Trophoblast cell (in vitro differentiated cells and primary cell): ENCODE results near the gene CHCHD6.

ENCODE experiments used
- DNase-seq, 2 donors: peaks; one replicate each; pipeline ENCODE4 v3.0.0-alpha.2; 2016
- H2AFZ ChIP-seq: 2 replicates; pipeline ENCODE4 v1.6.1; 2013; ENCODE audit warnings: low read length, moderate library complexity, mild to moderate bottlenecking; ENCODE audit not compliant: insufficient read depth, poor library complexity
- H2AK5ac ChIP-seq: 2 replicates; pipeline ENCODE4 v1.6.1; 2013; ENCODE audit warnings: mild to moderate bottlenecking, low read length
- H2BK120ac ChIP-seq: 2 replicates; pipeline ENCODE4 v1.6.1; 2013; ENCODE audit warnings: low read length, mild to moderate bottlenecking, moderate library complexity; ENCODE audit not compliant: insufficient read depth, poor library complexity
- H2BK12ac ChIP-seq: 2 replicates; pipeline ENCODE4 v1.6.1; 2013; ENCODE audit warnings: mild to moderate bottlenecking, low read length, moderate library complexity
- H2BK5ac ChIP-seq: 2 replicates; pipeline ENCODE4 v1.6.1; 2013; ENCODE audit warnings: low read length, low read depth, moderate library complexity, mild to moderate bottlenecking; ENCODE audit not compliant: poor library complexity
- H3K14ac ChIP-seq: 2 replicates; pipeline ENCODE4 v1.6.1; 2013; ENCODE audit warnings: mild to moderate bottlenecking, low read length
- H3K18ac ChIP-seq: 2 replicates; pipeline ENCODE4 v1.6.1; 2013; ENCODE audit warnings: mild to moderate bottlenecking, low read length
- H3K23ac ChIP-seq: 2 replicates; pipeline ENCODE4 v1.6.1; 2013; ENCODE audit warnings: low read length
- H3K27ac ChIP-seq: 2 replicates; pipeline ENCODE4 v1.5.1; 2013; ENCODE audit warnings: low read depth, mild to moderate bottlenecking, inconsistent platforms, low read length, moderate library complexity
- H3K27me3 ChIP-seq: 2 replicates; pipeline ENCODE4 v1.6.1; 2013; ENCODE audit warnings: inconsistent platforms, mild to moderate bottlenecking, low read length, moderate library complexity; ENCODE audit not compliant: insufficient read depth
- H3K36me3 ChIP-seq, 2 experiments: 1 replicate in 1 of 2; 2 replicates in 1 of 2; pipeline ENCODE4 v1.6.1; 2013; ENCODE audit warnings: low read length in 2 of 2, mild to moderate bottlenecking in 2 of 2, moderate library complexity in 1 of 2; ENCODE audit not compliant: insufficient read depth in 2 of 2, control insufficient read depth in 1 of 2
- H3K4ac ChIP-seq: 2 replicates; pipeline ENCODE4 v1.6.1; 2013; ENCODE audit warnings: low read depth, mild to moderate bottlenecking, low read length, moderate library complexity
- H3K4me1 ChIP-seq, 2 experiments: 1 replicate in 1 of 2; 2 replicates in 1 of 2; pipeline ENCODE4 v1.6.1; 2013; ENCODE audit warnings: low read length in 2 of 2, mild to moderate bottlenecking in 2 of 2, moderate library complexity in 1 of 2; ENCODE audit not compliant: insufficient read depth in 2 of 2, control insufficient read depth in 1 of 2
- H3K4me2 ChIP-seq: 2 replicates; pipeline ENCODE4 v1.6.1; 2013; ENCODE audit warnings: inconsistent platforms, mild to moderate bottlenecking, low read length, moderate library complexity
- H3K4me3 ChIP-seq: 2 replicates; pipeline ENCODE4 v1.5.1; 2013; ENCODE audit warnings: mild to moderate bottlenecking, low read depth, low read length, inconsistent platforms
- H3K79me1 ChIP-seq: one replicate; pipeline ENCODE4 v1.6.1; 2013; ENCODE audit warnings: low read length
- H3K79me2 ChIP-seq: 2 replicates; pipeline ENCODE4 v1.6.1; 2013; ENCODE audit warnings: low read length, mild to moderate bottlenecking; ENCODE audit not compliant: control insufficient read depth, insufficient read depth, poor library complexity
- H3K9ac ChIP-seq: 2 replicates; pipeline ENCODE4 v1.6.1; 2013; ENCODE audit warnings: mild to moderate bottlenecking, low read length
- H3K9me3 ChIP-seq: 2 replicates; pipeline ENCODE4 v1.6.1; 2013; ENCODE audit warnings: low read depth, mild to moderate bottlenecking, control low read depth, inconsistent platforms, low read length; ENCODE audit not compliant: insufficient read depth
- H4K12ac ChIP-seq: 2 replicates; pipeline ENCODE4 v1.6.1; 2013; ENCODE audit warnings: low read depth, mild to moderate bottlenecking, low read length, moderate library complexity
- H4K8ac ChIP-seq: 2 replicates; pipeline ENCODE4 v1.6.1; 2013; ENCODE audit warnings: low read depth, mild to moderate bottlenecking, low read length, moderate library complexity
- H4K91ac ChIP-seq: one replicate; pipeline ENCODE4 v1.6.1; 2013; ENCODE audit warnings: low read depth, mild to moderate bottlenecking, low read length, moderate library complexity
- WGBS: extraction: QIAGEN DNeasy Blood & Tissue Kit; methylation state at CpG from one replicate; pipeline ENCODE4 v1.1.7; 2013; ENCODE audit warnings: missing lambda C conversion rate; ENCODE audit not compliant: insufficient read length, insufficient coverage; ENCODE audit errors: extremely low coverage; 5-methylcytosine and 5-hydroxymethylcytosine counted together

CHCHD6 gene

DNA sequence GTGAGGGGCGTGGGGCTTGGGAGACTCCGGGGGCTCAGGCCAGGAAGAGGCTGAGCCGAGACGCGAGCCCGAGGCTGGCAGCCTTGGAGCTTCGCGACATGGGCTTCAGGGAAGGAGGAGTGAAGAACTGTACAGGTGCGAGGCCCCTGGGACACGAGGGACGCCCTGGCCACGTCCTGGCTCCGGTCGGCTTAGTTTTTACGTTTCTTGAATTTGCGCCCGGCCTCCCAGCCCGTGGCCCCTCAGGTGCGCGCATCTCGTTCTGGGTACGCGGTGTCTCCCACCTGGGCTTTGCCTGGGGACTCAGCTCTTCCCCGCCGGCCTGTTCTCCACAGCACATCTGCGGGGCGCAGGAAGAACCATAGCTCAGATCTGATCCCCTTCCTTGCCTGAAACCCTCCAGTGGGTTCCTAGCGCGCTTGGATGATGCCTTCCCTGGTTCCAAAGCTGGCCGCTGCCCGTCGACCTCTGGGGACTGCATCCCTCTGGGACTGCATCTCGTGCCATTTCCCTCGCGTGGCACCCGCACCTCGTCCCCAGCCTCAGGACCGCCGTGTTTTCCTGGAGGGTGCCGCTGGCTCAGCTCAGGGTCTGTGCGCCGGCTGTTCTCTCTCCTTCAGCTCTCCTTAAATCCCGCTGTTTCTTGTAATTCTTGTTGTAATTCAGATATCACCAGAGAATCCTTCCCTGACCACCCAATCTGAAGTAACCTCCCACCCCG lies 614 bp downstream of the CHCHD6 start:
- H3K9me3 ChIP-seq, result no peaks in the 10 kb centered on the region
- H2AFZ ChIP-seq, result peak overlapping the region; percentile 86
- H3K4me2 ChIP-seq, result peak overlapping the region; percentile 91
- WGBS, result no CpG with 5 or more reads among the region's 44 CpGs
- no peak overlapping the region for H4K12ac ChIP-seq
- no peak overlapping the region for H4K91ac ChIP-seq
- peak overlapping the region; percentile 85 for H3K4me3 ChIP-seq
- H3K79me2 ChIP-seq, result no peaks in the 10 kb centered on the region
- no peak overlapping the region for H3K18ac ChIP-seq
- no peaks in the 10 kb centered on the region for H3K79me1 ChIP-seq
- no peak overlapping the region for H3K14ac ChIP-seq
- H3K4me1 ChIP-seq, result peaks cover 5 to 9% of the 10 kb centered on the region in 2 experiments
- no peak for DNase-seq
- H3K9ac ChIP-seq, result peak overlapping the region; percentile 13
- H3K36me3 ChIP-seq, result no peaks in the 10 kb centered on the region
- no peak overlapping the region for H2BK12ac ChIP-seq
- H2BK5ac ChIP-seq, result no peak overlapping the region
- no peaks in the 10 kb centered on the region for H3K27me3 ChIP-seq
- no peak overlapping the region for H2BK120ac ChIP-seq
- H3K4ac ChIP-seq, result no peak overlapping the region
- H3K27ac ChIP-seq, result no peak overlapping the region
- H2AK5ac ChIP-seq, result no peak overlapping the region
- H4K8ac ChIP-seq, result peak overlapping the region; percentile 81
- H3K23ac ChIP-seq, result no peak overlapping the region

DNA sequence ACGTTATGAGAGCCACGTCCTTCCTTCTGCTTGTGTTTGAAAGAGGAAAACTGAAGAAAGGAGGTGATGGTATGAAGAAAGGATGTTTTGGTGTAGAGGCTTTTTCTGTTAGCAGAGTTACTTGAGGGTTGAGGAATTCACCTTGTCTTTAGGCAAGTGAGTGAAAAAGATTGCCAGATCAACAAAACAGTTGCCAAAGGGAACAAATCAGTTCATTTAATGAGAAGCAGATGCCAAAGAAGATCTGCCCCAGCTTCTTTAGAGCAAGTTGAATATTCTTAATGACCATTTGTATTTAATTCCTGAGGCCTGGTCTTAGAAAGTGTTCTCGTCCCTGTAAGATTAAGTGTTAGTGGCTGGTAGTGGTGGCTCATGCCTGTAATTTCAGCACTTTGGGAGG lies 2.6 kb downstream of the CHCHD6 start:
- Histone ChIP-seq H2BK12ac (no peak overlapping the region), H3K79me1 (no peaks in the 10 kb centered on the region), H3K79me2 (no peaks in the 10 kb centered on the region), H2BK120ac (no peak overlapping the region), H3K27me3 (no peaks in the 10 kb centered on the region), H4K8ac (no peak overlapping the region), H3K4me3 (no peak overlapping the region), H3K9me3 (no peaks in the 10 kb centered on the region), H3K23ac (no peak overlapping the region), H3K36me3 (no peaks in the 10 kb centered on the region), H4K91ac (no peak overlapping the region), H4K12ac (no peak overlapping the region), H3K4me1 (peaks cover 5 to 9% of the 10 kb centered on the region in 2 experiments), H2AFZ (no peak overlapping the region), H3K18ac (no peak overlapping the region), H2AK5ac (no peak overlapping the region), H3K14ac (no peak overlapping the region), H3K9ac (no peak overlapping the region), H3K4me2 (no peak overlapping the region), H3K27ac (no peak overlapping the region), H2BK5ac (no peak overlapping the region), H3K4ac (no peak overlapping the region)
- DNase-seq, result no peak
- no CpG with 5 or more reads among the region's 3 CpGs for WGBS

DNA sequence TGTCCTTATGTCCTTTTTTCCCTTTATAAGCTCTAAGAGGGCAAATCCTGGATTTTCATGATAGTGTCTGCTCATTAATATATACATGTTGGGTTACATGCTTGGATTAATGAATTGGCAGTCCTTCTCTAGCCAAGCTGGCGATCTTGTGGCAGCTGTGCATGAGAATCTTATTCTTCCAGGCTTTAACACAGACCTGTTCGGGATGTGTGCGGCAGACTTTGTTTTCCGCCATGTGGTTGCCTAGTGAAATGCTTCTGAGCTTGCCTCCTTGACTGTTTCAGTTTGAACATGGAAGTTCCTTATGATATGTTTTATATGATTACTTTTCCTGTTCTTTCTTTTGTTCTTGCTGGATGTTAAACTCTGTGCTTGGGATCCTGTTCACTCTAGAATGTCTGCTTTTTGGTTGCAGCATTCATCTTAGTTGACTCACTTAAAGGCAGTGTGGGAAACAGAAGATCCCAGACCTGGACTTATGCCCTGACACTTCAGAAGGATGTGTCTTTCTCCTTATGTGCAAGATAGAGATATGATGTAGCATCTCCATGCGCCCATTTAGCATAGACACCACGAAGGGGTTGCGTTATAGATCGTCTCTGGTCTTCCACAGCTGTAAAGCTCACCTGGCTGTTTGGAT lies 7.2 kb downstream of the CHCHD6 start:
- no peak overlapping the region for H3K14ac ChIP-seq
- H3K4me3 ChIP-seq, result no peak overlapping the region
- no peaks in the 10 kb centered on the region for H3K4me1 ChIP-seq
- H2BK120ac ChIP-seq, result no peak overlapping the region
- WGBS, result no CpG with 5 or more reads among the region's 8 CpGs
- no peak overlapping the region for H2AK5ac ChIP-seq
- no peaks in the 10 kb centered on the region for H3K79me2 ChIP-seq
- no peaks in the 10 kb centered on the region for H3K27me3 ChIP-seq
- no peak overlapping the region for H4K91ac ChIP-seq
- no peak overlapping the region for H3K4me2 ChIP-seq
- no peak overlapping the region for H3K18ac ChIP-seq
- H3K27ac ChIP-seq, result no peak overlapping the region
- H3K9me3 ChIP-seq, result no peaks in the 10 kb centered on the region
- no peak overlapping the region for H2BK5ac ChIP-seq
- H3K36me3 ChIP-seq, result no peaks in the 10 kb centered on the region
- peak in 1 of 2 donors; percentile 6 for DNase-seq
- no peak overlapping the region for H4K8ac ChIP-seq
- no peak overlapping the region for H3K23ac ChIP-seq
- no peak overlapping the region for H2AFZ ChIP-seq
- no peak overlapping the region for H2BK12ac ChIP-seq
- no peak overlapping the region for H3K9ac ChIP-seq
- H4K12ac ChIP-seq, result no peak overlapping the region
- no peak overlapping the region for H3K4ac ChIP-seq
- H3K79me1 ChIP-seq, result no peaks in the 10 kb centered on the region

DNA sequence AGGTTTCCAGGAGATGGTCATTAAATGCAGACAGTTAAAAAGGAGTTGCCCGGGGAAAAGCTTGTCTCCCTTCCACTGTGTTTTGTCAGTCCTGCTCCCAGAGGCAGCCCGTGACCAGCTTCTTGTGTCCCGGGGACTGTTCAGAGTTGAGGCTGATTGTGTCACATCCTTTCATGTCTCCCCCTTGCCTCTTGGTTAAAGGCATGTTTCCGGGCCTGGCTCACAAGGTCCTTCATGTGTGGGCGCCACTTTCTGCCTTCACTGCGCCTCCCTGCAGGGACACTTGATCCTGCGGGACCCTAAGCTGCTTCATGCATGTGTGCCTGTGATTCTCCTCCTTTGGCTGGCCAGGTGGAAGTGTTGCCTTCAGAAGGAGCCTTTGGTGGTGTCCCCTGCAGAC lies 9.2 kb downstream of the CHCHD6 start:
- peak overlapping the region; percentile 8 for H3K18ac ChIP-seq
- no peak overlapping the region for H2BK5ac ChIP-seq
- WGBS, result no CpG with 5 or more reads among the region's 7 CpGs
- H3K27ac ChIP-seq, result no peak overlapping the region
- no peak overlapping the region for H3K4me3 ChIP-seq
- no peak overlapping the region for H3K23ac ChIP-seq
- H3K9me3 ChIP-seq, result no peaks in the 10 kb centered on the region
- no peak overlapping the region for H3K9ac ChIP-seq
- H3K27me3 ChIP-seq, result no peaks in the 10 kb centered on the region
- no peak overlapping the region for H2BK120ac ChIP-seq
- no peak overlapping the region for H4K91ac ChIP-seq
- no peak overlapping the region for H3K4ac ChIP-seq
- H3K4me2 ChIP-seq, result no peak overlapping the region
- H4K12ac ChIP-seq, result no peak overlapping the region
- H2AFZ ChIP-seq, result no peak overlapping the region
- no peaks in the 10 kb centered on the region for H3K79me2 ChIP-seq
- no peak overlapping the region for H2BK12ac ChIP-seq
- H3K4me1 ChIP-seq, result no peaks in the 10 kb centered on the region
- no peaks in the 10 kb centered on the region for H3K79me1 ChIP-seq
- no peaks in the 10 kb centered on the region for H3K36me3 ChIP-seq
- H2AK5ac ChIP-seq, result no peak overlapping the region
- H4K8ac ChIP-seq, result no peak overlapping the region
- DNase-seq, result no peak
- H3K14ac ChIP-seq, result no peak overlapping the region
